ENCODE measurements around the gene RINL. TPM values are rescaled to one million over a fixed set of nuclear protein-coding genes. Genes with fewer than 3 reads are reported as not detected.
A peak's percentile ranks its signal among the peaks of the same experiment; 100 is the strongest.
"Not testable (repeated sequence)": the region's sequence is repeated elsewhere in the genome, so short reads cannot be mapped to it uniquely, and the experiment has no call there.

The RINL gene
- total RNA-seq, 1 experiment from 2014 or later, result 34.0 TPM

- H3K36me3 ChIP-seq (replicated peaks; ENCODE audit: control insufficient read depth, insufficient read depth, low read length), result no peaks in the 10 kb centered on the region
- H3K4me3 ChIP-seq (ENCODE audit: insufficient read depth, low read depth, low read length), result no peak overlapping the region
Observed at GRCh38 chr19:38894968-38895367, 16.9 kb upstream of the RINL start.

GRCh38 chr19:38893341-38893771 lies 15.3 kb upstream of the RINL start:
- peak; percentile 52 for DNase-seq
- no peak overlapping the region for H3K4me3 ChIP-seq (ENCODE audit: insufficient read depth, low read depth, low read length)
- H3K36me3 ChIP-seq (replicated peaks; ENCODE audit: control insufficient read depth, insufficient read depth, low read length), result no peaks in the 10 kb centered on the region
- peaks cover 4% of the 10 kb centered on the region; the same call in 1 of the 2 replicates for H3K27me3 ChIP-seq (ENCODE audit: control insufficient read depth, insufficient read depth, low read length)

More at GRCh38 chr19:38894968-38895367, 16.9 kb upstream of the RINL start:
- DNase-seq, result no peak
- peaks cover 13% of the 10 kb centered on the region for H3K27me3 ChIP-seq (ENCODE audit: control insufficient read depth, insufficient read depth, low read length)

- DNase-seq, result peak; percentile 75
- Histone ChIP-seq H3K36me3 (replicated peaks; ENCODE audit: control insufficient read depth, insufficient read depth, low read length) (no peaks in the 10 kb centered on the region), H3K27me3 (ENCODE audit: control insufficient read depth, insufficient read depth, low read length) (peaks cover under 1% of the 10 kb centered on the region; the same call in 1 of the 2 replicates), H3K4me3 (ENCODE audit: insufficient read depth, low read depth, low read length) (no peak overlapping the region)
Observed at GRCh38 chr19:38892841-38893240, 14.8 kb upstream of the RINL start.

- no peak overlapping the region for H3K4me3 ChIP-seq (ENCODE audit: insufficient read depth, low read depth, low read length)
Observed at GRCh38 chr19:38891771-38892170, 13.7 kb upstream of the RINL start.

GRCh38 chr19:38890686-38891085 lies 12.6 kb upstream of the RINL start:
- no peak for DNase-seq
- Histone ChIP-seq H3K27me3 (ENCODE audit: control insufficient read depth, insufficient read depth, low read length) (no peaks in the 10 kb centered on the region), H3K4me3 (ENCODE audit: insufficient read depth, low read depth, low read length) (no peak overlapping the region), H3K36me3 (replicated peaks; ENCODE audit: control insufficient read depth, insufficient read depth, low read length) (no peaks in the 10 kb centered on the region)

More at GRCh38 chr19:38891771-38892170, 13.7 kb upstream of the RINL start:
- no peaks in the 10 kb centered on the region for H3K36me3 ChIP-seq (replicated peaks; ENCODE audit: control insufficient read depth, insufficient read depth, low read length)
- no peaks in the 10 kb centered on the region for H3K27me3 ChIP-seq (ENCODE audit: control insufficient read depth, insufficient read depth, low read length)
- peak; percentile 27 for DNase-seq

- H3K27me3 ChIP-seq (ENCODE audit: control insufficient read depth, insufficient read depth, low read length), result no peaks in the 10 kb centered on the region
- no peak overlapping the region for H3K4me3 ChIP-seq (ENCODE audit: insufficient read depth, low read depth, low read length)
- H3K36me3 ChIP-seq (replicated peaks; ENCODE audit: control insufficient read depth, insufficient read depth, low read length), result no peaks in the 10 kb centered on the region
- peak; percentile 25 for DNase-seq
Observed at GRCh38 chr19:38889803-38890202, 11.7 kb upstream of the RINL start.

GRCh38 chr19:38888876-38889275 lies 10.8 kb upstream of the RINL start:
- peak; percentile 27 for DNase-seq
- no peak overlapping the region for H3K4me3 ChIP-seq (ENCODE audit: insufficient read depth, low read depth, low read length)
- H3K27me3 ChIP-seq (ENCODE audit: control insufficient read depth, insufficient read depth, low read length), result no peaks in the 10 kb centered on the region
- no peaks in the 10 kb centered on the region for H3K36me3 ChIP-seq (replicated peaks; ENCODE audit: control insufficient read depth, insufficient read depth, low read length)

- not testable (repeated sequence) for H3K4me3 ChIP-seq (ENCODE audit: insufficient read depth, low read depth, low read length); H3K36me3 ChIP-seq (replicated peaks; ENCODE audit: control insufficient read depth, insufficient read depth, low read length); H3K27me3 ChIP-seq (ENCODE audit: control insufficient read depth, insufficient read depth, low read length); DNase-seq
Observed at GRCh38 chr19:38884691-38885090, 6.6 kb upstream of the RINL start.

- Histone ChIP-seq H3K27me3 (ENCODE audit: control insufficient read depth, insufficient read depth, low read length) (no peaks in the 10 kb centered on the region), H3K4me3 (ENCODE audit: insufficient read depth, low read depth, low read length) (no peak overlapping the region), H3K36me3 (replicated peaks; ENCODE audit: control insufficient read depth, insufficient read depth, low read length) (no peaks in the 10 kb centered on the region)
- DNase-seq, result no peak
Observed at GRCh38 chr19:38883286-38883685, 5.2 kb upstream of the RINL start.

GRCh38 chr19:38880882-38881609 lies 3.0 kb upstream of the RINL start:
- Histone ChIP-seq H3K36me3 (replicated peaks; ENCODE audit: control insufficient read depth, insufficient read depth, low read length) (no peaks in the 10 kb centered on the region), H3K4me3 (ENCODE audit: insufficient read depth, low read depth, low read length) (no peak overlapping the region), H3K27me3 (ENCODE audit: control insufficient read depth, insufficient read depth, low read length) (no peaks in the 10 kb centered on the region)
- peak; percentile 72 for DNase-seq

GRCh38 chr19:38880076-38880881 lies 2.2 kb upstream of the RINL start:
- Histone ChIP-seq H3K36me3 (replicated peaks; ENCODE audit: control insufficient read depth, insufficient read depth, low read length) (no peaks in the 10 kb centered on the region), H3K4me3 (ENCODE audit: insufficient read depth, low read depth, low read length) (no peak overlapping the region), H3K27me3 (ENCODE audit: control insufficient read depth, insufficient read depth, low read length) (no peaks in the 10 kb centered on the region)
- peak; percentile 65 for DNase-seq

GRCh38 chr19:38879400-38879751 lies 1.3 kb upstream of the RINL start:
- no peaks in the 10 kb centered on the region for H3K27me3 ChIP-seq (ENCODE audit: control insufficient read depth, insufficient read depth, low read length)
- peak; percentile 37 for DNase-seq

GRCh38 chr19:38878575-38879399 lies 712 bp upstream of the RINL start:
- Histone ChIP-seq H3K4me3 (ENCODE audit: insufficient read depth, low read depth, low read length) (no peak overlapping the region), H3K36me3 (replicated peaks; ENCODE audit: control insufficient read depth, insufficient read depth, low read length) (no peaks in the 10 kb centered on the region), H3K27me3 (ENCODE audit: control insufficient read depth, insufficient read depth, low read length) (no peaks in the 10 kb centered on the region)
- peak; percentile 60 for DNase-seq

More at GRCh38 chr19:38879400-38879751, 1.3 kb upstream of the RINL start:
- Histone ChIP-seq H3K4me3 (ENCODE audit: insufficient read depth, low read depth, low read length) (no peak overlapping the region), H3K36me3 (replicated peaks; ENCODE audit: control insufficient read depth, insufficient read depth, low read length) (no peaks in the 10 kb centered on the region)

GRCh38 chr19:38875656-38876395 lies 2.2 kb downstream of the RINL start:
- no peaks in the 10 kb centered on the region for H3K27me3 ChIP-seq (ENCODE audit: control insufficient read depth, insufficient read depth, low read length)
- DNase-seq, result no peak

More at GRCh38 chr19:38875656-38876395, 2.2 kb downstream of the RINL start:
- Histone ChIP-seq H3K4me3 (ENCODE audit: insufficient read depth, low read depth, low read length) (no peak overlapping the region), H3K36me3 (replicated peaks; ENCODE audit: control insufficient read depth, insufficient read depth, low read length) (no peaks in the 10 kb centered on the region)
